ENCODE results near the gene TGOLN2. TPM values are rescaled to one million over a fixed set of nuclear protein-coding genes. Genes with fewer than 3 reads are reported as not detected.
A peak's percentile ranks its signal among the peaks of the same experiment; 100 is the strongest.
"Not testable (repeated sequence)": the region's sequence is repeated elsewhere in the genome, so short reads cannot be mapped to it uniquely, and the experiment has no call there.

Gene TGOLN2
- total RNA-seq, 2 experiments from 2014 or later, result 74.9 to 77.2 TPM

DNA sequence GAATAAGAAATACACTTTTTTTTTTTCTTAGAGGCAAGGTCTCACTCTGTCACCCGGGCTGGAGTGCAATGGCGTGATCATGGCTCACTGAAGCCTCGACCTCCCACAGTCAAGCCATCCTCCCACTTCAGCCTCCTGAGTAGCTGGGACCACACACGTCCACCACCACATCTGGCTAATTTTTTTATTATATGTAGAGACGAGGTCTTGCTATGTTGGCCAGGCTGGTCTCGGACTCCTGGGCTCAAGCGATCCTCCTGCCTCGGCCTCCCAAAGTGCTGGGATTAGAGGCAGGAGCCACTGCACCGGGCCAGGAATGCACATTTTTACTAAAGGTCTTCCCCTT is 2.4 kb downstream of the TGOLN2 start:
- no peak for DNase-seq
- H3K27me3 Mint-ChIP-seq, result no peaks in the 10 kb centered on the region
- H3K36me3 Mint-ChIP-seq, result peaks cover 74% of the 10 kb centered on the region
- H3K27ac Mint-ChIP-seq, result peak overlapping the region; percentile 99
- H3K9me3 Mint-ChIP-seq, result no peaks in the 10 kb centered on the region
- H3K4me1 Mint-ChIP-seq, result peaks cover 52% of the 10 kb centered on the region
- H3K4me3 Mint-ChIP-seq, result peak overlapping the region; percentile 94

DNA sequence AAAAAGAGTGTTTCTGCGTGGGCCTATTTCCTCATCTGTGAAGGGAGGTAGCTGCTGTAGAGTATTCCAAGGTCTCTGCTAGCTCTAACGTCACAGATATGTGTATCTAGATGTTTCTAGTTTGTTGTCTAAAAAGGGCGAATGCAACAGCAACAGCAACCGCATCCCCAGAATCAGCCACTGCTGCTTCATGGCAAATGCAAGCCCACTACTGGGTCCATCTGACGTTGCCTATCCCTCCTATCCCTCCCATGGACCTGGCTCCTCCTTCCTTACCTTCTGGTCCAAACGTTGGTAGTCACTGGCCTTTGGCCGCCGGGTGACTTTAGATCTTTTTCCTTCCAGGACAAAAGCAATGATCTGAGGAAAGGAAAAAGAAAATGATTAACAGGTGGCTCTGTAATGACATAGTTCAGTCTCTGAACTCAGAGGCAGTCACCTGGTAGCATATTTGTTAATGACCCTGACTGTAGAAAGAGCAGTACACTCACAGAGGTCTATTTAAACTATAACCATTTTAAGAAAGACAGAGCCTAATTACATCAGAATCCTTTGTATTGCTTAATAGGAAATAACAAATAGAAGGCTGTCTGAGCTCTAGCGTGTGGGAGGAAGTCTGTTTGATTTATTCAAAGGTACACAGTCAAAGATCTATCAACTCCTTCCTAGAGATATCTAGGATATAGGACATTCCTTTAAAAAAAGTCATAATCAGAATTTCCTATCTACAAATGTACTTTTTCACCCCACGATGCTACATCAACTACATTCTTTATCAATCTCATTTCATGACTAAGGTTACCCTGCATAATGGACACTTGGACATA is 2.9 kb downstream of the TGOLN2 start:
- Mint-ChIP-seq H3K27me3 (no peaks in the 10 kb centered on the region), H3K27ac (peak overlapping the region; percentile 99), H3K9me3 (no peaks in the 10 kb centered on the region), H3K36me3 (peaks cover 80% of the 10 kb centered on the region), H3K4me1 (peaks cover 58% of the 10 kb centered on the region), H3K4me3 (peak overlapping the region; percentile 94)
- DNase-seq, result no peak

GRCh38 chr2:85323988-85324367 is 3.8 kb downstream of the TGOLN2 start:
- peaks cover 61% of the 10 kb centered on the region for H3K4me1 Mint-ChIP-seq
- peak overlapping the region; percentile 45 for H3K27ac Mint-ChIP-seq
- H3K9me3 Mint-ChIP-seq, DNase-seq, H3K27me3 Mint-ChIP-seq: not testable (repeated sequence)
- H3K36me3 Mint-ChIP-seq, result peaks cover 85% of the 10 kb centered on the region
- H3K4me3 Mint-ChIP-seq, result peak overlapping the region; percentile 94

- Mint-ChIP-seq H3K4me3 (peak overlapping the region; percentile 94), H3K27ac (peak overlapping the region; percentile 45), H3K36me3 (peaks cover 90% of the 10 kb centered on the region), H3K4me1 (peaks cover 63% of the 10 kb centered on the region), H3K27me3 (no peaks in the 10 kb centered on the region), H3K9me3 (no peaks in the 10 kb centered on the region)
- DNase-seq, result no peak
Observed at GRCh38 chr2:85323351-85323987, 4.3 kb downstream of the TGOLN2 start.

GRCh38 chr2:85319796-85320195 is 8.0 kb downstream of the TGOLN2 start:
- no peaks in the 10 kb centered on the region for H3K27me3 Mint-ChIP-seq
- DNase-seq, result no peak
- H3K4me3 Mint-ChIP-seq, result peak overlapping the region; percentile 30
- peaks cover 69% of the 10 kb centered on the region for H3K4me1 Mint-ChIP-seq
- no peaks in the 10 kb centered on the region for H3K9me3 Mint-ChIP-seq
- peaks cover 76% of the 10 kb centered on the region for H3K36me3 Mint-ChIP-seq
- peak overlapping the region; percentile 78 for H3K27ac Mint-ChIP-seq

DNA sequence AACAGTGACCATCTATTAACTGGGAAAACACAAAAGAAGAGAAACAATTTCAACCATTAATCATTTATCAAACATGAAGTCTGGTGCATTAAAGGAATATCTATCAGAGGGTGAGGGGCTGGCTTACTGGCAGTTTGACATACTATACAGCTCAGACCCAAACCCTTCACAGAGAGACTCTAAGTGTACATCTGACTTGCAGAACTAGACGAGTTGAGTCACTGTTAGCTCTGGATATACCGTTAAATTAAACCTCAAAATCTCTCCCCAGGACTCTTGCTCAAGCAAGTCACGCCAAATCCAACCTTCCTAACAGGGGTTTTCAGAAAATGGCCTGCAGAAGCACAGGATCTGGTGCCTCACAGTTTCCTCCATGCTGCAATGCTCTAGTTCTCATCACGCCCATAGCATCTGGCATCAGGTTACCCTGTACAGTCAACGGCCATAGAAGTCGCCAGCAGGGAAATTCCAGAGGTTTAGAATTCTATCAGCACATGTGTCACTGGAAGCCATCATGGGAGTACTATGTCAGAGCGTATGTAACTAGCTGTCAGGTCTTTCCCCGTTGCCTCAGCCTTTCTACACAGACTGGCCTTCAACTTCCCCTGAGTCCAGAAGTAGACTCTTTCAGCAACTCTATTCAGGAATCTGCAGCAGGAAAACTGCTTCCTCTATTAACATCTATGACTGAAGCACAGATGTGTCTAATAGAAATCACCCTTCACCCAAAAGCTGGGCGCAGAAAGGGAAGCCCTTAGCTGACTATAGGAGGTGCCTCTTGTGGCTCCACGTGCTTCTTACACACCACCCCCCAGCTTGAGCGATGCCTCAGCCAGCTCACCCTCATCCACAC is 9.3 kb downstream of the TGOLN2 start:
- Mint-ChIP-seq H3K27me3 (no peaks in the 10 kb centered on the region), H3K4me1 (peaks cover 59% of the 10 kb centered on the region), H3K9me3 (no peaks in the 10 kb centered on the region), H3K27ac (peak overlapping the region; percentile 78), H3K4me3 (peak overlapping the region; percentile 62), H3K36me3 (peaks cover 72% of the 10 kb centered on the region)
- DNase-seq, result peak; percentile 46

GRCh38 chr2:85315921-85316320 is 11.9 kb downstream of the TGOLN2 start:
- H3K36me3 Mint-ChIP-seq, result peaks cover 53% of the 10 kb centered on the region
- H3K4me3 Mint-ChIP-seq, H3K27ac Mint-ChIP-seq, H3K9me3 Mint-ChIP-seq, DNase-seq, H3K27me3 Mint-ChIP-seq: not testable (repeated sequence)
- H3K4me1 Mint-ChIP-seq, result peaks cover 36% of the 10 kb centered on the region

GRCh38 chr2:85314884-85315242 is 12.9 kb downstream of the TGOLN2 start:
- Mint-ChIP-seq H3K9me3 (no peaks in the 10 kb centered on the region), H3K36me3 (peaks cover 42% of the 10 kb centered on the region), H3K27me3 (no peaks in the 10 kb centered on the region), H3K4me3 (no peak overlapping the region), H3K27ac (peak overlapping the region; percentile 59), H3K4me1 (peaks cover 34% of the 10 kb centered on the region)
- no peak for DNase-seq

GRCh38 chr2:85312404-85312803 is 15.4 kb downstream of the TGOLN2 start:
- H3K4me3 Mint-ChIP-seq, result no peak overlapping the region
- no peaks in the 10 kb centered on the region for H3K27me3 Mint-ChIP-seq
- peaks cover 31% of the 10 kb centered on the region for H3K4me1 Mint-ChIP-seq
- peaks cover 27% of the 10 kb centered on the region for H3K36me3 Mint-ChIP-seq
- no peak overlapping the region for H3K27ac Mint-ChIP-seq
- H3K9me3 Mint-ChIP-seq, result no peaks in the 10 kb centered on the region
- DNase-seq, result no peak

GRCh38 chr2:85310330-85310729 is 17.5 kb downstream of the TGOLN2 start:
- Mint-ChIP-seq H3K4me3 (peak overlapping the region; percentile 64), H3K4me1 (peaks cover 27% of the 10 kb centered on the region), H3K27ac (peak overlapping the region; percentile 77), H3K9me3 (no peaks in the 10 kb centered on the region), H3K27me3 (no peaks in the 10 kb centered on the region), H3K36me3 (peaks cover 15% of the 10 kb centered on the region)
- no peak for DNase-seq

DNA sequence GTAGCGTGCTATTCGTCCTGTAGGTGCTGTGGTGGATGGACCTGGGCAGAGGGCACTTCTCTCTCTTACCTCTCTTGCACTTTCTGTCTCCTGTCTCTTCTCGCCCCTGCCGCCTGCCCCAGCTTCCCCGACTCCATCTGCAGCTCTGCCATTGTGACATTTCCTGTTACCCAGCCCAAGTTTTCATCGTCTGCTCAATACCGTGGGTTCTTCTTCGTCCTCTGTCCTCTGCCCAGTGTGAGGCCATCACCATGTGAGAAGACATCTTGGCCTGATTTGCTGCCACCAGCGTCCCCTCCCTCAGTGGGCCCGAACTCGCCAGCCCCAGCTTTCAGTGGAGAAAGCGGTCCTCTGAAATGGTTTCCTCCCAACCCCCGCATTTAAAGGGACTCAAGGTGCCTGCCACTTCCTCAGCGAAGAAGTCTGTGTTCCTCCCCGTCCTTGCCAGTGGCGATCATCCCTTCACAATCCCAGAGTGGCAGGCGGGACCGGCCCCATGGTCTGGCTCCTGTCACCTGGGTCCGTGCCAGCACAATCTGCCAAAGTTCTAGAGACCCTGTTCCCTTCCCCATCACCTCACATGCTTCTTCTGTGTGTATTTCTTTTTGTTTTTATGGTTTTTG is 18.0 kb downstream of the TGOLN2 start:
- H3K36me3 Mint-ChIP-seq, result peaks cover 15% of the 10 kb centered on the region
- peak overlapping the region; percentile 64 for H3K4me3 Mint-ChIP-seq
- H3K27ac Mint-ChIP-seq, result peak overlapping the region; percentile 77
- no peaks in the 10 kb centered on the region for H3K27me3 Mint-ChIP-seq
- H3K4me1 Mint-ChIP-seq, result peaks cover 27% of the 10 kb centered on the region
- DNase-seq, result no peak
- no peaks in the 10 kb centered on the region for H3K9me3 Mint-ChIP-seq

GRCh38 chr2:85308896-85309555 is 18.8 kb downstream of the TGOLN2 start:
- H3K27me3 Mint-ChIP-seq, result no peaks in the 10 kb centered on the region
- peak overlapping the region; percentile 64 for H3K4me3 Mint-ChIP-seq
- peak overlapping the region; percentile 77 for H3K27ac Mint-ChIP-seq
- no peaks in the 10 kb centered on the region for H3K9me3 Mint-ChIP-seq
- DNase-seq, result no peak
- H3K4me1 Mint-ChIP-seq, result peaks cover 28% of the 10 kb centered on the region
- peaks cover 11% of the 10 kb centered on the region for H3K36me3 Mint-ChIP-seq

- no peaks in the 10 kb centered on the region for H3K27me3 Mint-ChIP-seq
- peaks cover 29% of the 10 kb centered on the region for H3K4me1 Mint-ChIP-seq
- DNase-seq, result no peak
- H3K36me3 Mint-ChIP-seq, result peaks cover 5% of the 10 kb centered on the region
- H3K27ac Mint-ChIP-seq, result peak overlapping the region; percentile 76
- H3K9me3 Mint-ChIP-seq, result no peaks in the 10 kb centered on the region
- H3K4me3 Mint-ChIP-seq, result no peak overlapping the region
Observed at GRCh38 chr2:85308201-85308600, 19.6 kb downstream of the TGOLN2 start.

DNA sequence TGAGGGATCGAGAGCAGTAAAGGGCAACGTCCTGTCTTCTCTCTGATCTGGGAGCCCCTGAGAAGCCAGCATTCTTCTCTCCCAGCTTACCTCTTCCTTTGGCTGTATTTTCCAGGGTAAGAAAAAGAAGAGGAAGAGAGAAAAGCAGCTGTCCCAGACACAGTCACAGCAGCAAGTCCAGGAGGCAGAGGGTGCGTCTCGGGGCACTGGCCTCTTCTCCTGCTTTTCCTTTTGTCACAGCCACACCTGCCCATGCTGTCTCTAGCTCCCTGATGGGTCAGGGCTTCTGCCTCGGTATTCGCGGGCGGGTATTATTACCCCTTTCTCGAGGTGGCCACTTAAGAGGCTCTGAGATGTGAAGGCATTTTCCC is 20.3 kb downstream of the TGOLN2 start:
- Mint-ChIP-seq H3K27ac (peak overlapping the region; percentile 79), H3K36me3 (peaks cover 4% of the 10 kb centered on the region), H3K4me1 (peaks cover 29% of the 10 kb centered on the region), H3K27me3 (no peaks in the 10 kb centered on the region), H3K4me3 (peak overlapping the region; percentile 59), H3K9me3 (no peaks in the 10 kb centered on the region)
- DNase-seq, result no peak
